ENCODE results near the gene DNAI1.
A peak's percentile ranks its signal among the peaks of the same experiment; 100 is the strongest.
"Not testable (repeated sequence)": the region's sequence is repeated elsewhere in the genome, so short reads cannot be mapped to it uniquely, and the experiment has no call there.

The DNAI1 gene

GRCh38 chr9:34519321-34520020, 60.9 kb downstream of the DNAI1 start:
- H3K36me3 ChIP-seq (ENCODE audit: control insufficient read depth, insufficient read depth, low read length) = no peaks in the 10 kb centered on the region
- peaks cover 11% of the 10 kb centered on the region for H3K4me1 ChIP-seq (ENCODE audit: control insufficient read depth, insufficient read depth, low read length)
- H3K9ac ChIP-seq (ENCODE audit: low read length) = no peak overlapping the region
- no peaks in the 10 kb centered on the region for H3K9me3 ChIP-seq (ENCODE audit: control insufficient read depth, low read length)
- no peak overlapping the region for H3K4me3 ChIP-seq (ENCODE audit: low read length)
- peaks cover 14% of the 10 kb centered on the region for H3K27me3 ChIP-seq (ENCODE audit: control insufficient read depth, insufficient read depth, low read length)

GRCh38 chr9:34520096-34520495, 61.5 kb downstream of the DNAI1 start:
- Histone ChIP-seq H3K9ac (ENCODE audit: low read length) (no peak overlapping the region), H3K27me3 (ENCODE audit: control insufficient read depth, insufficient read depth, low read length) (peaks cover 21% of the 10 kb centered on the region), H3K4me3 (ENCODE audit: low read length) (no peak overlapping the region), H3K9me3 (ENCODE audit: control insufficient read depth, low read length) (no peaks in the 10 kb centered on the region), H3K4me1 (ENCODE audit: control insufficient read depth, insufficient read depth, low read length) (peaks cover 11% of the 10 kb centered on the region), H3K36me3 (ENCODE audit: control insufficient read depth, insufficient read depth, low read length) (no peaks in the 10 kb centered on the region)

DNA sequence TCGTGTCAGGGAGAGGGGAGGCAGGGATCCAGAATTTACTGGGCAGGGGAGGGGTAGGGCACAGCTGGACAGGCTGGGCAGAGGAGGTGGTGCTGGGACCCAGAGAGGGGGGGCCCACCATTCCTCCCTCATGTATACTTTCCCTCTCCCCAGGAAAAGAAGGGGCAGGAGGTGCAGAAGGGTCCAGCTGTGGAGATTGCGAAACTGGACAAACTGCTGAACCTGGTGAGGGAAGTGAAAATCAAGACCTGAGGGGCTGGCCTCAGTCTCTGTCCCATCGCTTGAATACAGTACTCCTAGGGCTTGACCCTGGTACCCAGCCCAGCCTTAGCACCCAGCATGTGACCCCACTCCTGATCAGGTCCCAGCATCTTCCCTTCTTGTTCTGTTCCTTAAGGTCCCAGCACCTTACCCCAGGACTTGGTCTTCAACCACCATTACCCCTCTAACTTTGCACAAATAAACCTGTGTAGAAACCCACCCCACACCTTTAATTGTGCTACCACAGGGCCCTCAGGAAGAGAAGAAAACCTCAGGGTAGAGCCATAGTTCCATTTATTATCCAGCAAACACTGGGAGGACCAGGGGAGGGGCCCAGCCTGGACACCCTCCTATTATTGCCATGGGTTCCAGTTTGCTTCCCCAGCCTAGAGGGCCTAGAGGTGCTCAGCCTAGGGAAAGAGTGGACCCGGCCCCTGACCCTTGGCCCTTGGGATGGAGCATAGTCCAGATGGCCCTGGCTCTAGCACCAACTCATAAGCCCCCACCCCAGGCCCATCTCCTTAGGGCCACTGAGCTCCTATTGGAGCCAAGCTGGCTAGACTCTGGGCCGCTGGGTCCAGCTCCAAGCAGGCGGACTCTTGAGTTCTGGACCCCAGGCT, 62.1 kb downstream of the DNAI1 start:
- no peak overlapping the region for H3K4me3 ChIP-seq (ENCODE audit: low read length)
- no peak overlapping the region for H3K9ac ChIP-seq (ENCODE audit: low read length)
- peaks cover 11% of the 10 kb centered on the region for H3K4me1 ChIP-seq (ENCODE audit: control insufficient read depth, insufficient read depth, low read length)
- no peaks in the 10 kb centered on the region for H3K36me3 ChIP-seq (ENCODE audit: control insufficient read depth, insufficient read depth, low read length)
- peaks cover 21% of the 10 kb centered on the region for H3K27me3 ChIP-seq (ENCODE audit: control insufficient read depth, insufficient read depth, low read length)
- H3K9me3 ChIP-seq (ENCODE audit: control insufficient read depth, low read length) = no peaks in the 10 kb centered on the region

GRCh38 chr9:34521406-34522045, 62.9 kb downstream of the DNAI1 start:
- Histone ChIP-seq H3K4me3 (ENCODE audit: low read length) (no peak overlapping the region), H3K27me3 (ENCODE audit: control insufficient read depth, insufficient read depth, low read length) (peaks cover 21% of the 10 kb centered on the region), H3K9me3 (ENCODE audit: control insufficient read depth, low read length) (no peaks in the 10 kb centered on the region), H3K36me3 (ENCODE audit: control insufficient read depth, insufficient read depth, low read length) (no peaks in the 10 kb centered on the region), H3K9ac (ENCODE audit: low read length) (no peak overlapping the region), H3K4me1 (ENCODE audit: control insufficient read depth, insufficient read depth, low read length) (peaks cover 11% of the 10 kb centered on the region)

- no peaks in the 10 kb centered on the region for H3K9me3 ChIP-seq (ENCODE audit: control insufficient read depth, low read length)
- H3K9ac ChIP-seq (ENCODE audit: low read length) = peak overlapping the region; percentile 50
- H3K4me1 ChIP-seq (ENCODE audit: control insufficient read depth, insufficient read depth, low read length) = peaks cover 11% of the 10 kb centered on the region
- H3K4me3 ChIP-seq (ENCODE audit: low read length) = no peak overlapping the region
- H3K27me3 ChIP-seq (ENCODE audit: control insufficient read depth, insufficient read depth, low read length) = peaks cover 21% of the 10 kb centered on the region
- no peaks in the 10 kb centered on the region for H3K36me3 ChIP-seq (ENCODE audit: control insufficient read depth, insufficient read depth, low read length)
Measured at GRCh38 chr9:34522091-34522887, 63.7 kb downstream of the DNAI1 start.

DNA sequence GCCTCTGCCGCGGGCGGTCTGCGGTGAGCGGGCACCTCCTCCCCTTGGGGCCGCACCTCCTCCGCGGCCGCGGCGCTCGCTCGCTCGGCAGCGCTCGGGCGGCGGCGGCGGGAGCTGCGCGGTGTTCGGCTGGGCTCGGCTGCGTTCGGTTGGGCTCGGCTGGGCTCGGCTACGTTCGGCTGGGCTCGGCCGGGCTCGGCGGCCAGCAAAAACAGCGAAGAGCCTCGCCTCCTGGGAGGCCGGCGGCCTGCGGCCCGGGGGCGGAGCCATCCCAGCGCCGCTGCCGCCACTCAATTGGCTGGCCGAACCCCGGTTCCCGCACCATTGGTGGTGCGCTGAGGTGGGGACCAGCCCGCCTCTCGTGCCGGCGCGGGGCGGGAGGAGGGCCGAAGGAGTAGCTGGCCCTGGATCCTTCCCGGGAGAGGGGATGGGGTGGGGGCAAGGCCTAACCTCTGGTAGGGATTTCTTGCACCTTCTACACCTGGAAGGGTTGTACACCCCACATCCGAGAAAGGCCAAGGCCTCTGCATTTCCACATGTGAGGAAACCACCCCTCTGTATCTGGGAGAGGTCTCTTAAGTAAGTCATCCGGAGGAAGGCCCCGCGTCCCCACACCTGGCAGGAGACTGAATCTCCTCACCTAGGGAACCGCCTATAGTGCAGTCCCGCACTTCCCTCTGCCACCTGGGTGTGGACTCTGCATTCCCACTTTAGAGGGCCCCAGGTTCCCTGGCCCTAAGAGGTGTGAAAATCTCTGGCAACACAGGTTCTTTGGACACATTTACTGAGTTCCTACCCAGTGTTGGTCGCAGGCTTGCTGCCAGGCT, 64.6 kb downstream of the DNAI1 start, which contains the start of gene ENHO:
ENHO (minus strand) TSS at position 20 of the 827 bp plus-strand sequence. CDS start 1,295 bp downstream, outside the sequence.
- no peaks in the 10 kb centered on the region for H3K36me3 ChIP-seq (ENCODE audit: control insufficient read depth, insufficient read depth, low read length)
- H3K4me3 ChIP-seq (ENCODE audit: low read length) = no peak within 1 kb of the TSS
- H3K4me1 ChIP-seq (ENCODE audit: control insufficient read depth, insufficient read depth, low read length) = peaks cover 11% of the 10 kb centered on the region
- no peaks in the 10 kb centered on the region for H3K9me3 ChIP-seq (ENCODE audit: control insufficient read depth, low read length)
- peaks cover 21% of the 10 kb centered on the region for H3K27me3 ChIP-seq (ENCODE audit: control insufficient read depth, insufficient read depth, low read length)
- peak within 1 kb of the TSS; percentile 52 for H3K9ac ChIP-seq (ENCODE audit: low read length)

GRCh38 chr9:34524349-34524748, 65.7 kb downstream of the DNAI1 start:
- peaks cover 21% of the 10 kb centered on the region for H3K27me3 ChIP-seq (ENCODE audit: control insufficient read depth, insufficient read depth, low read length)
- H3K36me3 ChIP-seq (ENCODE audit: control insufficient read depth, insufficient read depth, low read length) = no peaks in the 10 kb centered on the region
- H3K9me3 ChIP-seq (ENCODE audit: control insufficient read depth, low read length) = no peaks in the 10 kb centered on the region
- peaks cover 11% of the 10 kb centered on the region for H3K4me1 ChIP-seq (ENCODE audit: control insufficient read depth, insufficient read depth, low read length)
- H3K9ac ChIP-seq (ENCODE audit: low read length) = no peak overlapping the region
- no peak overlapping the region for H3K4me3 ChIP-seq (ENCODE audit: low read length)

- Histone ChIP-seq H3K4me3 (ENCODE audit: low read length) (no peak overlapping the region), H3K4me1 (ENCODE audit: control insufficient read depth, insufficient read depth, low read length) (peaks cover 11% of the 10 kb centered on the region), H3K36me3 (ENCODE audit: control insufficient read depth, insufficient read depth, low read length) (no peaks in the 10 kb centered on the region), H3K9me3 (ENCODE audit: control insufficient read depth, low read length) (no peaks in the 10 kb centered on the region), H3K9ac (ENCODE audit: low read length) (no peak overlapping the region), H3K27me3 (ENCODE audit: control insufficient read depth, insufficient read depth, low read length) (peaks cover 21% of the 10 kb centered on the region)
Measured at GRCh38 chr9:34526026-34526425, 67.4 kb downstream of the DNAI1 start.

DNA sequence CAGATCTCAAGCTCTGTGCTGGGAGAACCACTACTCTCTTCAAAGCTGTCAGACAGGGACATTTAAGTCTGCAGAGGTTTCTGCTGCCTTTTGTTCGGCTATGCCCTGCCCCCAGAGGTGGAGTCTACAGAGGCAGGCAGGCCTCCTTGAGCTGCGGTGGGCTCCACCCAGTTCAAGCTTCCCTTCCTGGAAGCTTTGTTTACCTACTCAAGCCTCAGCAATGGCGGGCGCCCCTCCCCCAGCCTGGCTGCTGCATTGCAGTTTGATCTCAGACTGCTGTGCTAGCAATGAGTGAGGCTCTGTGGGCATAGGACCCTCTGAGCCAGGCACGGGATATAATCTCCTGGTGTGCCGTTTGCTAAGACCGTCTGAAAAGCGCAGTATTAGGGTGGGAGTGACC, 73.4 kb downstream of the DNAI1 start:
- not testable (repeated sequence) for H3K4me3 ChIP-seq (ENCODE audit: low read length)

GRCh38 chr9:34536685-34537084, 78.1 kb downstream of the DNAI1 start:
- Histone ChIP-seq H3K27me3 (ENCODE audit: control insufficient read depth, insufficient read depth, low read length) (peaks cover 3% of the 10 kb centered on the region), H3K9ac (ENCODE audit: low read length) (no peak overlapping the region), H3K4me3 (ENCODE audit: low read length) (no peak overlapping the region), H3K36me3 (ENCODE audit: control insufficient read depth, insufficient read depth, low read length) (no peaks in the 10 kb centered on the region), H3K9me3 (ENCODE audit: control insufficient read depth, low read length) (no peaks in the 10 kb centered on the region), H3K4me1 (ENCODE audit: control insufficient read depth, insufficient read depth, low read length) (no peaks in the 10 kb centered on the region)

More for the DNA sequence above, 73.4 kb downstream of the DNAI1 start:
- H3K9me3 ChIP-seq (ENCODE audit: control insufficient read depth, low read length); H3K36me3 ChIP-seq (ENCODE audit: control insufficient read depth, insufficient read depth, low read length); H3K27me3 ChIP-seq (ENCODE audit: control insufficient read depth, insufficient read depth, low read length); H3K4me1 ChIP-seq (ENCODE audit: control insufficient read depth, insufficient read depth, low read length); H3K9ac ChIP-seq (ENCODE audit: low read length): not testable (repeated sequence)

DNA sequence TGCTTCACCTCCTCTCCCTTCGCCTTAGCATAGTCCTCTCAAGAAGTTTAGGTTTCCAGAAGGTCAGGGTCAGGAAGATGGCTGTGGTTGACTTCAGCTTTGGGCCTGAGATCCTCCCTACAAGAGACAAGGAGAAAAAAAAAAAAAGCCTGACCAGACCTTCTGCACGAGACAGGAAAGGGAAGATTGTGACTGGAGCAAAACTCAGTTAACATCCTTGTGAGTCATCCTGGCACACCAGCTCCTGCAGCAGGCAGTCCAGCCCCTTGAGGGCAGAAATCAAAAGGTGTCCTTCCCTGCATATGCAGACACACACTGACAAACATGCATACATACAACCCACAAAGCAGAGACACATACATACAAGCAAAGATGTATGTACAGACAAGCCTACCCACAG, 82.2 kb downstream of the DNAI1 start:
- no peak overlapping the region for H3K4me3 ChIP-seq (ENCODE audit: low read length)
- no peaks in the 10 kb centered on the region for H3K4me1 ChIP-seq (ENCODE audit: control insufficient read depth, insufficient read depth, low read length)
- H3K27me3 ChIP-seq (ENCODE audit: control insufficient read depth, insufficient read depth, low read length) = peaks cover 3% of the 10 kb centered on the region
- H3K9ac ChIP-seq (ENCODE audit: low read length) = no peak overlapping the region
- no peaks in the 10 kb centered on the region for H3K36me3 ChIP-seq (ENCODE audit: control insufficient read depth, insufficient read depth, low read length)
- H3K9me3 ChIP-seq (ENCODE audit: control insufficient read depth, low read length) = no peaks in the 10 kb centered on the region

Data from mucosa of stomach (tissue), 1 donor.